DOHH2 (cell line): ENCODE data around the gene COPZ2.

Experiments used
- EZH2phosphoT487 ChIP-seq: fragments of 200-600 bp; sonication (generic); IDR thresholded peaks from 2 replicates; pipeline ENCODE4 v1.6.1; 2017; ENCODE audit warnings: borderline replicate concordance, mild to moderate bottlenecking, antibody characterized with exemption, low read length, moderate library complexity, mixed read lengths
- TF ChIP-seq, protein P1 (sequence below): fragments of 200-600 bp; sonication (generic); IDR thresholded peaks from one replicate; pipeline ENCODE4 v1.5.1; 2014; ENCODE audit warnings: antibody characterized with exemption, mild to moderate bottlenecking, low read depth, low read length; ENCODE audit not compliant: poor library complexity, severe bottlenecking

DNA sequence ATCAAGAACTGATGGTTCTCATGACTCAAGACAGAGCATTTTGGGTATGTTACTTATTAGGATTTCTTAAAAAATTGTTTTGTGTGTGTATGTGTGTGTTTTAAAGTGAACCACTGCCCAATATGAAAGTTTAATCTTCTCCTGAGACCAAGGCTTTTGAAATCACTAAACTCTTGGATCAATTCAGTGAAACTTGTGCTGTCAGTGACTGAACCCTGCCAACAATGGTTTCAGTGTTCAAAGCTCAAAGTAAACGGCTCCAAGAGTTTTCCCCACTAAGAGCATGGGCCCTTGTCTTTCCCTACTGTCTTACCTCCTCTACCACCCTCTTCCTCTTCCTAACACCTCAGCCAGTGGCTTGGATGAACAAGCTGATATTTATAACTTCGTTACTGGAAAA, 32.6 kb upstream of the COPZ2 start:
- TF ChIP-seq, protein P1, sequence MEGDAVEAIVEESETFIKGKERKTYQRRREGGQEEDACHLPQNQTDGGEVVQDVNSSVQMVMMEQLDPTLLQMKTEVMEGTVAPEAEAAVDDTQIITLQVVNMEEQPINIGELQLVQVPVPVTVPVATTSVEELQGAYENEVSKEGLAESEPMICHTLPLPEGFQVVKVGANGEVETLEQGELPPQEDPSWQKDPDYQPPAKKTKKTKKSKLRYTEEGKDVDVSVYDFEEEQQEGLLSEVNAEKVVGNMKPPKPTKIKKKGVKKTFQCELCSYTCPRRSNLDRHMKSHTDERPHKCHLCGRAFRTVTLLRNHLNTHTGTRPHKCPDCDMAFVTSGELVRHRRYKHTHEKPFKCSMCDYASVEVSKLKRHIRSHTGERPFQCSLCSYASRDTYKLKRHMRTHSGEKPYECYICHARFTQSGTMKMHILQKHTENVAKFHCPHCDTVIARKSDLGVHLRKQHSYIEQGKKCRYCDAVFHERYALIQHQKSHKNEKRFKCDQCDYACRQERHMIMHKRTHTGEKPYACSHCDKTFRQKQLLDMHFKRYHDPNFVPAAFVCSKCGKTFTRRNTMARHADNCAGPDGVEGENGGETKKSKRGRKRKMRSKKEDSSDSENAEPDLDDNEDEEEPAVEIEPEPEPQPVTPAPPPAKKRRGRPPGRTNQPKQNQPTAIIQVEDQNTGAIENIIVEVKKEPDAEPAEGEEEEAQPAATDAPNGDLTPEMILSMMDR: no peak
- TF ChIP-seq EZH2phosphoT487: no peak
